HG02938 (cell line): Measurements from ENCODE around the gene LCAT.

ENCODE experiments used
- ATAC-seq: cut with Tn5 transposase; IDR thresholded peaks from one replicate; pipeline ENCODE4 v1.9.1; 2021; ENCODE audit warnings: mild to moderate bottlenecking, moderate library complexity; ENCODE audit not compliant: unreplicated experiment

Gene LCAT

DNA sequence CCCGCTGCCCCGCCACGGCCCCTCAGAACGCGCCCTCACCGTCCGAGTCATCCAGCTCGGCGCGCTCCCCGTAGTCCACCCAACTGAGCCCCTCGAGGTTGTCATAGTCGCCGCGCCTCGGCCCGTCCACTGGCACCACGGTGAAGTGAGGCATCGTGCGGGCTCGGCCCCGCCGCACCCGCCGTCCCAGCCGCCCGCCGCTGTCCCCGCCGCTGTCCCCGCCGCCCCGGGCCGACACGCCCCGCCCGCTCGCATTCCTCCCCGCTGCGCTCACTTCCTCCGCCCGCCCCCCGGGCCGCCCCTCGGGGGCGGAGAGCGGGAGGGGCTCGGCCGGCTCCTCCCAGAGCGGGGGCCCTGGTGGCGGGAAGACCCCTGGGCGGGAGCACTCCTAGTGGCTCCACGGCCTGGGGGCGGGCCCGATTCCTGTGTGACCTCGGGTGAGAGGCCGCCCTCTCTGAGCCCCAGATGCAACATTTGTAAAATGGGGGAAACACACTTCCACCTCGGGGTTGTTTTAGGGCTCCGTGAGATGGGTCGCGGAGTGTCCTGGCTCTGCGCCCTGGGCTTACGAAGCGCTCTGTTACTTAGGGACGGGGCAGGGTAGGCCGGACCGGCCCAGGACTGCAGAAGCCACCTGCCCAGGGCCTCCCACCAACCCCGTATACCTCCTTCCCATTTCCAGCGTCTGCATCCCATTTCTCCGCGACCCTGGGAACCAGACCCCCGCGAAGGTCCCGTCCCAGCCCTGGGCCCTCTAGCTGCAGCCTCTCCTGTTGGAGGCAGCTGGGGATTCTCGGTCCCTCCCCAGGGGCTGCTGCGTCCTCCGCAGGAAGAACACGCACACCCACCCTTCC is 24.7 kb upstream of the LCAT start, which contains the start of gene SLC12A4:
Gene SLC12A4, minus strand, starts transcription at position 238 of the 854 bp plus-strand sequence. Its CDS starts 84 bp downstream, at position 154.
- ATAC-seq, result peak; percentile 58

DNA sequence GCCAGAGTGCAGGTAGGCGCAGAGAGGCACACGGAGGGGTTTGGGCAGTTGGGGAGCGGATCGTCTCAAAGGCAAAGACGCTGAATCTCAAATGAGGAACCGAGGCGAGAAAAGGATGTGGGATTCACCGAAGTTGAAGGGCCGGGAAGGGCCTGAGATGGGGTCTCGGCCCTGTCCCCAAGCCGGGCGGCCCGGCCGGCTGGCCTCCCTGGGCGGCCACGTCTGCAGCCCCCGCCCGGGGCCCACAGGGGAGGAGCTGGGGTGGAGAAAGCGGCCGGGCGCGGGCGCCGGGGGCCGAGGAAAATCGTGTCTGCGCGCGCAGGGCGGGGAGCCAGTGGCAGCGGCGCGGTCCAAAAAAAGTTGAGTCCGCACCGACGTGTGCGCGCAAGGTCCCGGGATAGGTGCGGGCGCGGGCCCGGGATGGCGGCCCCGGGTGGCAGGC is 24.1 kb upstream of the LCAT start:
- peak; percentile 21 for ATAC-seq

DNA sequence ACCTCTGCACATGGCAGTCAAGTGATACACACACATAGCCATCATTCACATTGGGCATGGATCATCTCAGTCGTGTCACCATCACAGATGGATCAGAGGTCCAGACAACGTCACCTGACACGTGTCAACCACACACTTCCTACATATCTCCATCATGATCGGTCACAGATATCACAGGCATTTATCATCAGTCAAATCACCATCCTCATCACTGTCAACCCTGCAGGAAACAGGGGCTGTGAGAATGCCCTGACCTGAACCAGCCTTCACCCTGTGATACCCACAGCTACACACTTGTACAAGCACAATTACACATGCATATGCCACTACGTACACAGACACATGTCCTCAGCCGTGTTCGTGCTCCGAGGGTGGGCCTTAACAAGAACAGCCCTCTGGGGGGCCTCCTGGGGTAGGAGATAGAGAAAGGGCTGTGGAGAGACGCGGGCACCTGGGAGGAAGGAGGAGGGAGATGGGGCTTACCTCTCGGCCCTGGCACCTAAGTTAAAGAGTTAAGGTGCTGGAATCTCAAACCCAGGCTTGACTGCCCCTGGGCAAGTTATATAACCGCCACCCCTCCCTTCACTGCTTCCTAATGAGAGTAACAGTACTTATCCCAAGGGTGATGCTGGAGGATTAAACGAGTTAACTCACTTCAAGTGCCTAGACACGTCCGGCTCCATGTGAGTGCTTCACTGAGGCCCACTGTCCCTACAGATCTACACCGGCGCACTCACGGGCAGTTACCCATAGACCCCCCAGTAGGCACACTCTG is 23.4 kb upstream of the LCAT start:
- ATAC-seq, result no peak

DNA sequence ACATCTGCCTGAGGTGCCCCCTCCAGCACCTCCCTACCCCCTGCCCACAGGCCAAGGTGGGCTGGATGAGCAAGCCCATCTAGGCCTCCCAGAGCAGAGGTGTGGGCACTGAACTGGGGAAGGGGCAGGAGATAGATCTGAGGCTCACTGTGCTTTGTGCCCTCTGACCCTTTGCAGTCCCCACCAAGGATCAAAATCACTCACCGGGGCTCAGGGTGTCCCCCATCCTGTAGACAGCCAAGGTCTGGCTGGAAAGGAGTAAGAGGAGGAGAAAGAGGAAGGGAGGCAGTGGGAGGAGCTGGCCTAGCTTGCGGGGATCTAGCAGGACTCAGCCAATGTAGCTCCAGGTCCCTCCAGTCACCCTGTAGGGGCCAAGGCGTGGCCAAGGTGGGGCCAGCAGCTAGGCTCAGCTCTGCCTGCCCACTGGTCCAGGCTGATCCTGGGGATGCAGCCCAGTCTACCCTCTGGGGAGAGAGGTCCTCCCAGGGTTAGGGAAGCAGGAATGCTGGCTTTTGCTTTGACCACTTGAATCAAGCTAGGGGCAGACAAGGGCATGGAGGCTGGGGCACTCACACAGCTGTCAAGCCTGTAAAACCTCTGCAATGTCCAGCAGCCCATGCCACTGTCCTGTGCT is 22.7 kb upstream of the LCAT start:
- ATAC-seq, result no peak

DNA sequence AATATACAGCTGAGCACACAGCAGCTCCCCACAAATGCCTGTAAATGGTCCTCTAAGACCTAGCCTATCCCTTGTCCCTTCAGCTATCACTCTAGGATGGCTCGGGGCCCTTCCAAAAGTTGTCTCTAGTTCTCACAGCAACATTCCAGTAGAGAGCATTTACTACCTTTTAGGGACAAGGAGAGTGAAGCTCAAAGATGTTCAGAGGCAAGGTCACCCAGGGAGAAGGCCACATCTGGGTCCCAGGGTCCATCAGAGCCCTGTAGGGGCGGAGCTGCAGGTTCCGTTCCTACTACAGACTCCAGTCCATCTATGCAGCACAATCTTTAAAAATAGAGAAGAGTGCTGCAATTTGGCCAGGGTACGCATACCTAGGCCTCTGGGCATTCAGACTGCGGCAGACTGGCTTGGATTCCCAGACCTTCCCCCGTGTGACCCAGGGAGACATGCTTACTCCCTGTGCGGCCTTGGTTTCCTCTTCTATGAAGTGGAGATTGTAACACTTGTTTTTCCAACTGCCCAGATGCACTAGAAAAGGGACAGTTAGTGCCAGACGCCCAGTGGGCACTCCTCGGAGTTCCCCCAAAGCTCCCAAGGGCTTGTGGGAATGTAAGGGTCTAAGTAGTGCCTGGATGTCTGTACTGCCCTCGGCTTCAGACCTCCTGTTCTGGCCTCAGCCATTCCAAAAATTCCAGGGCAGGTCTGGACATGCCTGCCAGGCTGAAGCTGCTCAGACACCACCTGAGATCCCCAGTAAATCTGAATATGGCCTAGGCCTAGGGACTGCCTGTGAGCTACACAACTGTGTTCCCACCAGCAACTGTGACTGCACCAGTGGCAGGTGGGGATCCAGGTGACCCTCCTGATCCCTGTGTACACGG is 22.0 kb upstream of the LCAT start:
- no peak for ATAC-seq

GRCh38 chr16:67964477-67965131 is 20.7 kb upstream of the LCAT start:
- no peak for ATAC-seq

- no peak for ATAC-seq
These were observed 19.9 kb upstream of the LCAT start for GRCh38 chr16:67963662-67964321.

DNA sequence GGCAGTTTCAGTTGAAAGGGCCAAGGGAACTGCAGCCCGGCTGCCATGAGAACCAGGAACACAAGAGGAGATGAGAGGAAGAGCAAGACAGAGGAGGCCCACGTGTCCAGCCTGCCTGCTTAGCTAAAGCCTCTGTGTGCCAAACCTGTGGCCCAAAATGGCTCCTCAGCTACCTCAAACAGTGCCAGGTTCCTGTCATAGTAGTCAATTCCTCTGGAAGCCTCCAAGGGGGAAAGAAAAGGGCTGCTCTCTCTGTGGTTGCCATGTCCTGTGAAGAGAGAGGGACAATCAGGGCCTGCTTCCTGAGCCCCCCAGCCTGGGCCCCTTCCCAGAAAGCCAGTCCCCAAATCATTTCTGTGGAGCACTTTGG is 19.4 kb upstream of the LCAT start:
- no peak for ATAC-seq

GRCh38 chr16:67962135-67962534 is 18.2 kb upstream of the LCAT start:
- ATAC-seq, result no peak

DNA sequence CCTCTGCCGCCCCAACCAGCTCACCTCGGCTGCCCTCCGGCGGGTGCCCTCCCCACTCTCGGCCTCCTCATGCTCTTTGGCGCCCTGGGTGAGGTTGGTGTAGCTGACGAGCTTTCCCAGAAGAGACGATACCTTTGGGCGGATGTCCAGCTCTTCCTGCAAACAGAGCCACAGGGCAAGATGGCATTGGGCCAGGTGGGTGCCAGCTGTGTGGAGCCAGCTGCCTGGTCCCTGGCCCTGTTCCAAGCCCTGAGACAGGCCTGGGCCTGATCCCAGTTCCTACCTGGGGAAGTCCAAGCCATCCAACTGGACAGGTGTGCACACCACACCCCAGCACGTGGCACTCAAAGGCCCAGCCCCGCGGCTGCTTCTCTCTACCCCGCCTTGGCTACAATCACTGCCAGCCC is 17.6 kb upstream of the LCAT start:
- ATAC-seq, result no peak

DNA sequence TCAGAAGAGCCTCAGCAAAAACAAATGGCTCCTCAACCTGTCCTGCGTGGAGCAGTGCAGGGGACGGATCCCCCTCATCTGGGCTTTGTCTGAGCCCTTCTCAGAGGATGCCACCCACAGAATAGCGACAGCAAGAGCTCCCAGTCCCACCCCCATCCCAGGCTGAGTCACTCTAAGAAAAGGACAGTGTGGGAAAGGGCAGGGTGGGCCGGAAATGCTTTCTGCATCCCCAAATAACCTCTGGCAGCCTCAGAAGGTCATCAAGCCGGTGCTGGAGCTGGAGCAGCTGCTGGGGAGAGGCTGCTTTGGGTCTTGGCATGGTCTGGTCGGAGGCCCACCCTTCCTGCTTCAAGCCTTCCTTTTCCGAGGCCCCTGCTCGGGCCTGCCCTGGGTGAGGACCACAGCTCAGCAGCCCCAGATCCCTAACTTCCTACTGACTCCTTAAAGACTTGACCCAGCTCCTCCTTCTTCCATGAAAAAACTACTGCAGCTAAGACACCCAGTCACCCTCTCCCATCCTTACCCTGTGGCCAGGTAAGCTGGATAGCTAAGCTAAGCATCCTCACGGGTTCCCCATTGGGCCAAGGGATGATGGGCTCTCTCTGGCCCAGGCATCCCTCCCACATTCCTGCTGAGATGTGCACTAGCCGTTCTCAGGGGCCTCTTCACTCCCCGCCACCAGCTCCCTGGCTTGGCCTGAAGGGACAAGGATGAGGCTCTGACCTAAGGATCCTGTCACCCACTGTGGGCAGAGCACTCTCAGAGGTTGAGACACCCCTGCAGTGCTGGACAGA is 15.8 kb upstream of the LCAT start:
- no peak for ATAC-seq

DNA sequence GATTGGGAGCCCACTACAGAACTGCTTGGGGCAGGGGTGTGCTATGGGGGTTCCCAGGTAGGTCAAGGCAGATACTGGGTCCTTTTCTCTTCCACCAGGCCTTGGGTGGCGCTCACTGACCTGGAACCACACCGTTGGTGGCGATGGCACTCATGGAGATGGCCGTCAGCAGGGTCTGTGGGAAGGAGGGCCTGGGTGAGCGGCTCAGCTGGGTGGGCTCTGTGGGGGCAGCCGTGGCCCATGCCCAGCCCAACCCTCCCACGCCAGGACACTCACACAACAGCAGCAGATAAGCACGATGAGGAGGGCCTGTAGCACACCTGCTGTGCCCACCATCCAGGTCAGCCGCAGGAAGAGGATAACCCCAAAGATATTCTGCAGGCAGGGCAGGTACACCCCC is 13.7 kb upstream of the LCAT start:
- ATAC-seq, result no peak

DNA sequence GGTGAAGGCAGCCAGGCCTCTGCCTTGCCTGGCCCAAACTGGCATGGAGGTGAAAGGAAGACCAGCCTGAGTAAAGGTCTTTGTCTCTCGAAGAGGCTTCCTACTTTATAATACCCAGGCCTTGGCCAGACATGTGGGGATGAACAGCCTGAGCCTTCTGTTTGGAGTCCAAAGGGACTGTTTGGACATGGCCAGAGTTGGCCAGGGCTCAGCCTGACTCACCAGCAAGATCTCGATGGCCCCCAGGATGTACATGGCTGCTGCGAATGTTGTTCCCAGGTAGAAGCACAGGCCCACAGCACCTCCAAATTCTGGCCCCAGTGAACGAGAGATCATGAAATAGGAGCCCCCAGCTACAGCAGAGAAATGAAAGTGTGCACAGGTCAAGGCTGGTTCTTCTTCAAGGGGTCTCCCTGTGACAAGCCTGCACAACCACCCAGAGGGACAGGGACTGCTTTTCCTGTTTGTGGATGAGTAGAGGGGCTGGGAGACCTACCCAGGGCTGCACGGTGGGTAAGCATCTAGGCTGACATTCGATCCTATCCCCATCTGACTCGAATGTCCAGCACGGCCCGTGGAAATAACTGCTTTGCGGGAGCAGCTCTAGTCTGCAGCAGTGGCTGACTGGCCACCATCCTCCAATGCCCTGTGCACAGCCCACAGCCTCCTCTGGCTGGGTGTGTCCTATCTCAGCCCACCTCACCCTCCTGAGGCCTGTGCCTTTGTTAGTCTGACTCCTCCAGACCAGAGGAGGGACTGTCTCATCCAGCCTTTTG is 10.7 kb upstream of the LCAT start:
- no peak for ATAC-seq

- no peak for ATAC-seq
These were observed 9.9 kb upstream of the LCAT start for GRCh38 chr16:67953641-67954375.

DNA sequence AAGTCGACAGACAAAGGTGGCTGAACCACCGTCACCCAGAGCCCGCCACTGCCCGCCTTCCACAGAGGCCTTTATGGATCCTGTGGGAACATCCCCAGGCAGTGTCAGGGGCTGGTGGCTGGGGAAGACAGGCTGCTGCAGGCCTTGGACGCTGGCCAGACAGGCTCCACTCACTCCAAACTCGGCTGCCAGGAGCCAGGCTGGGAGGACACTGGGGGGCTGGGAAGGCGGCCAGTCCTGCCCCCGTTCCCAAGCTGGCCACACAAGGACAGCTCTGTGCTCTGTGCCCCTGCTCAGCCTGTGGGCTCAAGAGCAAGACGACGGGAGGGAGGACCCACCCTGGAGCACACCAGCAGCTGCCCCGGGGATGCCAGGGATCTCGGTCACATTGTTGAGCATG is 7.6 kb upstream of the LCAT start:
- no peak for ATAC-seq

DNA sequence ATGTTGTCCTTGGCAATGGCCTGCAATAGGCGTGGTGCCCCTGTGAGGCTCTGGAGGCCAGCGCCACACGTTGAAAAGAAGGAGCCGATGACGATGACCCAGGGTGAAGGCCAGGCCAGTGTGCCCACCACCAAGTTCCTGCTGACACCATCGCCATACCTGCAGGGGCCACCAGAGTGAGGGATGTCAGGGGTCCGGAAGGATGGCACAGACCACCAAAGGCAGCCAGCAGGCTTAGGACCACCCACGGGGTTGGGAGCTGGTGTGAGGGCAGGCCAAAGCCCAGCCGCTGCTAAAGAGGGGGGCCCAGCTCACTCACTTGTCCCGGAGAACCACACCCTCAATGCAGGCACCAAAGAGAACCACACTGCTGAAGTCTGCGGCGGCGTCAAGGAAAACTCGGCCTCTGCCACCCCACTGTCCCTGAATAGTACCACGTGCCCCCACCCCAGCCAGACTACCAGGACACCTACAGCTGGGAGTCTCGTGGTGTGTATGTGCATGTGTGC is 6.5 kb upstream of the LCAT start:
- no peak for ATAC-seq

DNA sequence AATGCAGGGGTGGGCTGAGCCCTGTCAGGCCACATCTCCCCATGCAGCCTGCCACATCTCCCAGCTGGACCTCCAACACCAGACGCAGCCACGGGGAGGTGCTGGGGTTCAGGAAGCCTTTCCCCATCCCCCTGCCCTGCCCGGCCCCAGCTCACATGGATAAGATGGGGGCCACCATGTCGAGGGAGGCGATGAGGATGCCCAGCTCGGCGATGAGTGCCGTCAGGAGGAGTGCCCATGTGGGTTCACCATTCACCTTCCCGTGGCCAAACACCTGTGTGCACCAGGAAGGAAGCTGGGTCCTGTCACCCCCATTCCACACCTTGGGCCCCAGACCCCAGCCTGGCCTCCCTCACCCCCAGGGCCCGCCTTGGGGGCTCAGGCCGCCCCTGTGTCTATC is 5.7 kb upstream of the LCAT start:
- ATAC-seq, result no peak
